ENCODE data around the gene LBH. TPM values are rescaled to one million over a fixed set of nuclear protein-coding genes. Genes with fewer than 3 reads are reported as not detected.
"Not testable (repeated sequence)": the region's sequence is repeated elsewhere in the genome, so short reads cannot be mapped to it uniquely, and the experiment has no call there.

The LBH gene
- total and polyA plus RNA-seq, 12 donors = 35.9 to 204 (median 149) TPM

DNA sequence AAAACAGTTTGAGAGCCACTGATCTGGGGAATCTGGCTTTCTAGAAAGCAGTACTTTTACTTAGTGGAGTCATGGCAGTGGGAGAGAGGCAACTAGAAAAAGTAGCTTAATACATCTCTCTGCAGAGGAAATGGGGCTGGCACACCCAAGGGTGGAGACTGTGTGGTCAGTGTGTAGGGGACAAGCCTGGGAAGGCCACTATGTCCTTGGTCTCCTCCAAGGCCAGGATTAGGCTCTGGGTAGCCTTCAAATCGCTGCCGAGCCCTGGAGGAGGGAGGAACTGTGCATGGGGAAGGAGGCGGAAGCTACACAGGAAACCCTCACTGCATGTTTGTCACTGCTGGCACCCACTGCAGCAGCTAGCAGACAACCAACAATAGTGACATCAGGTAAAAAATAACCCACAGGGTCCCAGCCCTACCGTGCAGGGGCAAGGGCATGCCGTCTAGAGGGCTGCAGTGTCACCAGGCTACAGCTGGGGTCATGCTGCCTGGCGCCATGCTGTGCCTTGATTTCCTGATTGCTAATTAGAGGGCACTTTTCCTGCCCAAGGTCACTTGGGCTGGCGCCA, 34.8 kb downstream of the LBH start:
- H3K27me3 ChIP-seq = no peaks in the 10 kb centered on the region
- intact Hi-C loops (cut with DNase I) = no loop called here
- no peaks in the 10 kb centered on the region for H3K36me3 ChIP-seq
- peak overlapping the region in 1 of 10 donors; percentile 16 for H3K4me3 ChIP-seq
- 56 to 72% methylated on average over 7 of the region's 7 CpGs for WGBS, 2 donors
- ATAC-seq (peak; percentile 26 to 59 (median 44)), DNase-seq (no peak)
- peak overlapping the region in 7 of 10 donors; percentile 6 to 70 (median 24) for H3K27ac ChIP-seq
- H3K9me3 ChIP-seq = peaks cover 0 to 30% (median 7%) of the 10 kb centered on the region in 11 donors
- TF ChIP-seq, protein P1, sequence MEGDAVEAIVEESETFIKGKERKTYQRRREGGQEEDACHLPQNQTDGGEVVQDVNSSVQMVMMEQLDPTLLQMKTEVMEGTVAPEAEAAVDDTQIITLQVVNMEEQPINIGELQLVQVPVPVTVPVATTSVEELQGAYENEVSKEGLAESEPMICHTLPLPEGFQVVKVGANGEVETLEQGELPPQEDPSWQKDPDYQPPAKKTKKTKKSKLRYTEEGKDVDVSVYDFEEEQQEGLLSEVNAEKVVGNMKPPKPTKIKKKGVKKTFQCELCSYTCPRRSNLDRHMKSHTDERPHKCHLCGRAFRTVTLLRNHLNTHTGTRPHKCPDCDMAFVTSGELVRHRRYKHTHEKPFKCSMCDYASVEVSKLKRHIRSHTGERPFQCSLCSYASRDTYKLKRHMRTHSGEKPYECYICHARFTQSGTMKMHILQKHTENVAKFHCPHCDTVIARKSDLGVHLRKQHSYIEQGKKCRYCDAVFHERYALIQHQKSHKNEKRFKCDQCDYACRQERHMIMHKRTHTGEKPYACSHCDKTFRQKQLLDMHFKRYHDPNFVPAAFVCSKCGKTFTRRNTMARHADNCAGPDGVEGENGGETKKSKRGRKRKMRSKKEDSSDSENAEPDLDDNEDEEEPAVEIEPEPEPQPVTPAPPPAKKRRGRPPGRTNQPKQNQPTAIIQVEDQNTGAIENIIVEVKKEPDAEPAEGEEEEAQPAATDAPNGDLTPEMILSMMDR (IDR thresholded peaks at IDR 0.05) = no peak
- H3K4me1 ChIP-seq = peaks cover 4 to 38% (median 23%) of the 10 kb centered on the region in 9 donors

- Histone ChIP-seq H3K9me3 (peaks cover 0 to 24% (median 4%) of the 10 kb centered on the region in 11 donors), H3K4me3 (peak overlapping the region in 1 of 10 donors; percentile 16), H3K27me3 (no peaks in the 10 kb centered on the region), H3K27ac (peak overlapping the region in 3 of 10 donors; percentile 6 to 70 (median 60)), H3K4me1 (peaks cover 4 to 38% (median 23%) of the 10 kb centered on the region in 9 donors), H3K36me3 (no peaks in the 10 kb centered on the region)
- ATAC-seq (peak in 1 of 8 donors; percentile 5), DNase-seq (no peak)
- 95 to 96% methylated on average over 5 of the region's 5 CpGs for WGBS, 2 donors
- intact Hi-C loops (cut with DNase I) = no loop called here
- TF ChIP-seq, protein P1 (IDR thresholded peaks at IDR 0.05) = no peak
These were observed 35.4 kb downstream of the LBH start for GRCh38 chr2:30266705-30267104.

- Histone ChIP-seq H3K4me1 (peaks cover 4 to 38% (median 23%) of the 10 kb centered on the region in 9 donors), H3K27me3 (no peaks in the 10 kb centered on the region), H3K4me3 (peak overlapping the region in 1 of 10 donors; percentile 16), H3K27ac (peak overlapping the region in 1 of 10 donors; percentile 70), H3K9me3 (peaks cover 0 to 18% (median 0%) of the 10 kb centered on the region in 11 donors), H3K36me3 (no peaks in the 10 kb centered on the region)
- TF ChIP-seq, protein P1 (IDR thresholded peaks at IDR 0.05) = no peak
- WGBS, 2 donors = 91 to 92% methylated on average over 13 of the region's 13 CpGs
- intact Hi-C loops (cut with DNase I) = no loop called here
- ATAC-seq (no peak), DNase-seq (no peak)
These were observed 36.0 kb downstream of the LBH start for GRCh38 chr2:30267161-30267975.

GRCh38 chr2:30268296-30268871, 37.0 kb downstream of the LBH start:
- Histone ChIP-seq H3K4me1 (peaks cover 6 to 45% (median 31%) of the 10 kb centered on the region in 9 donors), H3K9me3 (peaks cover 0 to 11% (median 0%) of the 10 kb centered on the region in 11 donors), H3K4me3 (no peak overlapping the region), H3K27me3 (no peaks in the 10 kb centered on the region), H3K36me3 (no peaks in the 10 kb centered on the region), H3K27ac (peak overlapping the region in 6 of 10 donors; percentile 15 to 59 (median 42))
- TF ChIP-seq, protein P1 (IDR thresholded peaks at IDR 0.05) = no peak
- intact Hi-C loops (cut with DNase I) = no loop called here
- peak in 7 of 8 donors; percentile 8 to 65 (median 36) for ATAC-seq
- WGBS, 2 donors = 74 to 79% methylated on average over 5 of the region's 5 CpGs
- DNase-seq = no peak

- intact Hi-C loops (cut with DNase I); H3K27me3 ChIP-seq: not testable (repeated sequence)
- WGBS, 2 donors = 96 to 97% methylated on average over 16 of the region's 16 CpGs
These were observed 37.9 kb downstream of the LBH start for GRCh38 chr2:30269114-30269770.

More at GRCh38 chr2:30269114-30269770, 37.9 kb downstream of the LBH start:
- not testable (repeated sequence) for H3K4me3 ChIP-seq, ATAC-seq, DNase-seq, H3K36me3 ChIP-seq
- Histone ChIP-seq H3K4me1 (peaks cover 6 to 50% (median 32%) of the 10 kb centered on the region in 9 donors), H3K27ac (peak overlapping the region in 4 of 10 donors; percentile 15 to 59 (median 42)), H3K9me3 (peaks cover 0 to 11% (median 0%) of the 10 kb centered on the region in 11 donors)
